Measurements from ENCODE around the gene PKLR. TPM values are rescaled to one million over a fixed set of nuclear protein-coding genes. Genes with fewer than 3 reads are reported as not detected.

Gene PKLR
- total RNA-seq, 1 donor from 2014 or later = not detected

- H3K4me1 ChIP-seq = peaks cover 10 to 20% of the 10 kb centered on the region in 2 donors
- intact Hi-C loops (cut with DNase I) = loop anchor here (1.0 to 10.0 kb wide), 4 partner anchors 10 to 290 kb away; partner anchors contain the start of genes ASH1L and SCAMP3
- peak overlapping the region; percentile 93 to 98 for H3K27ac ChIP-seq
- H3K9me3 ChIP-seq = no peaks in the 10 kb centered on the region
- no peaks in the 10 kb centered on the region for H3K27me3 ChIP-seq
- no peak for TF ChIP-seq CTCF (IDR thresholded peaks at IDR 0.05)
- peaks cover 23 to 36% of the 10 kb centered on the region in 2 donors for H3K36me3 ChIP-seq
- peak in 1 of 2 donors; percentile 86 for DNase-seq (ENCODE audit: low spot score in 2 of 2)
- H3K4me3 ChIP-seq = peak overlapping the region; percentile 78 to 97
These were observed 28.5 kb downstream of the PKLR start for GRCh38 chr1:155272466-155273342.

- Histone ChIP-seq H3K4me1 (peaks cover 5 to 13% of the 10 kb centered on the region in 2 donors), H3K27ac (no peak overlapping the region), H3K27me3 (no peaks in the 10 kb centered on the region), H3K36me3 (peaks cover 53 to 69% of the 10 kb centered on the region in 2 donors), H3K4me3 (no peak overlapping the region), H3K9me3 (no peaks in the 10 kb centered on the region)
- no peak for TF ChIP-seq CTCF (IDR thresholded peaks at IDR 0.05)
- intact Hi-C loops (cut with DNase I) = no loop called here
- DNase-seq (ENCODE audit: low spot score in 2 of 2) = no peak
These were observed 31.9 kb downstream of the PKLR start for GRCh38 chr1:155269381-155269780.

GRCh38 chr1:155268630-155269029, 32.6 kb downstream of the PKLR start:
- Histone ChIP-seq H3K4me1 (peaks cover 5 to 10% of the 10 kb centered on the region in 2 donors), H3K4me3 (no peak overlapping the region), H3K36me3 (peaks cover 59 to 76% of the 10 kb centered on the region in 2 donors), H3K27me3 (no peaks in the 10 kb centered on the region), H3K9me3 (no peaks in the 10 kb centered on the region), H3K27ac (no peak overlapping the region)
- DNase-seq (ENCODE audit: low spot score in 2 of 2) = no peak
- intact Hi-C loops (cut with DNase I) = no loop called here
- no peak for TF ChIP-seq CTCF (IDR thresholded peaks at IDR 0.05)

- no peaks in the 10 kb centered on the region for H3K27me3 ChIP-seq
- H3K9me3 ChIP-seq = no peaks in the 10 kb centered on the region
- H3K27ac ChIP-seq = no peak overlapping the region
- no peak for TF ChIP-seq CTCF (IDR thresholded peaks at IDR 0.05)
- peaks cover 4 to 14% of the 10 kb centered on the region in 2 donors for H3K4me1 ChIP-seq
- no peak overlapping the region for H3K4me3 ChIP-seq
- H3K36me3 ChIP-seq = peaks cover 60 to 84% of the 10 kb centered on the region in 2 donors
- DNase-seq (ENCODE audit: low spot score in 2 of 2) = no peak
- intact Hi-C loops (cut with DNase I) = no loop called here
These were observed 33.9 kb downstream of the PKLR start for GRCh38 chr1:155267373-155267772.

GRCh38 chr1:155266553-155266952, 34.7 kb downstream of the PKLR start:
- Histone ChIP-seq H3K36me3 (peaks cover 60 to 84% of the 10 kb centered on the region in 2 donors), H3K9me3 (no peaks in the 10 kb centered on the region), H3K27me3 (no peaks in the 10 kb centered on the region), H3K4me3 (no peak overlapping the region), H3K4me1 (peaks cover under 1 to 7% of the 10 kb centered on the region in 2 donors), H3K27ac (no peak overlapping the region)
- no peak for TF ChIP-seq CTCF (IDR thresholded peaks at IDR 0.05)
- DNase-seq (ENCODE audit: low spot score in 2 of 2) = no peak
- intact Hi-C loops (cut with DNase I) = no loop called here
